ENCODE results near the gene RFFL.

GRCh38 chr17:34980681-34981537, 82.6 kb downstream of the RFFL start:
- TF ChIP-seq, protein P1, sequence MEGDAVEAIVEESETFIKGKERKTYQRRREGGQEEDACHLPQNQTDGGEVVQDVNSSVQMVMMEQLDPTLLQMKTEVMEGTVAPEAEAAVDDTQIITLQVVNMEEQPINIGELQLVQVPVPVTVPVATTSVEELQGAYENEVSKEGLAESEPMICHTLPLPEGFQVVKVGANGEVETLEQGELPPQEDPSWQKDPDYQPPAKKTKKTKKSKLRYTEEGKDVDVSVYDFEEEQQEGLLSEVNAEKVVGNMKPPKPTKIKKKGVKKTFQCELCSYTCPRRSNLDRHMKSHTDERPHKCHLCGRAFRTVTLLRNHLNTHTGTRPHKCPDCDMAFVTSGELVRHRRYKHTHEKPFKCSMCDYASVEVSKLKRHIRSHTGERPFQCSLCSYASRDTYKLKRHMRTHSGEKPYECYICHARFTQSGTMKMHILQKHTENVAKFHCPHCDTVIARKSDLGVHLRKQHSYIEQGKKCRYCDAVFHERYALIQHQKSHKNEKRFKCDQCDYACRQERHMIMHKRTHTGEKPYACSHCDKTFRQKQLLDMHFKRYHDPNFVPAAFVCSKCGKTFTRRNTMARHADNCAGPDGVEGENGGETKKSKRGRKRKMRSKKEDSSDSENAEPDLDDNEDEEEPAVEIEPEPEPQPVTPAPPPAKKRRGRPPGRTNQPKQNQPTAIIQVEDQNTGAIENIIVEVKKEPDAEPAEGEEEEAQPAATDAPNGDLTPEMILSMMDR (IDR thresholded peaks at IDR 0.05), result peak; percentile 55
- TF ChIP-seq, protein P2, sequence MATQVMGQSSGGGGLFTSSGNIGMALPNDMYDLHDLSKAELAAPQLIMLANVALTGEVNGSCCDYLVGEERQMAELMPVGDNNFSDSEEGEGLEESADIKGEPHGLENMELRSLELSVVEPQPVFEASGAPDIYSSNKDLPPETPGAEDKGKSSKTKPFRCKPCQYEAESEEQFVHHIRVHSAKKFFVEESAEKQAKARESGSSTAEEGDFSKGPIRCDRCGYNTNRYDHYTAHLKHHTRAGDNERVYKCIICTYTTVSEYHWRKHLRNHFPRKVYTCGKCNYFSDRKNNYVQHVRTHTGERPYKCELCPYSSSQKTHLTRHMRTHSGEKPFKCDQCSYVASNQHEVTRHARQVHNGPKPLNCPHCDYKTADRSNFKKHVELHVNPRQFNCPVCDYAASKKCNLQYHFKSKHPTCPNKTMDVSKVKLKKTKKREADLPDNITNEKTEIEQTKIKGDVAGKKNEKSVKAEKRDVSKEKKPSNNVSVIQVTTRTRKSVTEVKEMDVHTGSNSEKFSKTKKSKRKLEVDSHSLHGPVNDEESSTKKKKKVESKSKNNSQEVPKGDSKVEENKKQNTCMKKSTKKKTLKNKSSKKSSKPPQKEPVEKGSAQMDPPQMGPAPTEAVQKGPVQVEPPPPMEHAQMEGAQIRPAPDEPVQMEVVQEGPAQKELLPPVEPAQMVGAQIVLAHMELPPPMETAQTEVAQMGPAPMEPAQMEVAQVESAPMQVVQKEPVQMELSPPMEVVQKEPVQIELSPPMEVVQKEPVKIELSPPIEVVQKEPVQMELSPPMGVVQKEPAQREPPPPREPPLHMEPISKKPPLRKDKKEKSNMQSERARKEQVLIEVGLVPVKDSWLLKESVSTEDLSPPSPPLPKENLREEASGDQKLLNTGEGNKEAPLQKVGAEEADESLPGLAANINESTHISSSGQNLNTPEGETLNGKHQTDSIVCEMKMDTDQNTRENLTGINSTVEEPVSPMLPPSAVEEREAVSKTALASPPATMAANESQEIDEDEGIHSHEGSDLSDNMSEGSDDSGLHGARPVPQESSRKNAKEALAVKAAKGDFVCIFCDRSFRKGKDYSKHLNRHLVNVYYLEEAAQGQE (IDR thresholded peaks at IDR 0.05), result no peak
- TF ChIP-seq POLR2AphosphoS2 (conservative IDR thresholded peaks at IDR 0.05; ENCODE audit: low read length), result no peak
- TF ChIP-seq ZFP36 (IDR thresholded peaks at IDR 0.05; ENCODE audit: borderline replicate concordance, partially characterized antibody), result no peak
- TF ChIP-seq, protein P3, sequence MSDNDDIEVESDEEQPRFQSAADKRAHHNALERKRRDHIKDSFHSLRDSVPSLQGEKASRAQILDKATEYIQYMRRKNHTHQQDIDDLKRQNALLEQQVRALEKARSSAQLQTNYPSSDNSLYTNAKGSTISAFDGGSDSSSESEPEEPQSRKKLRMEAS (IDR thresholded peaks at IDR 0.05), result peak; percentile 87
- TF ChIP-seq EP300 (IDR thresholded peaks at IDR 0.05), result peak in 1 of 2 experiments; percentile 18; a peak in 1 of 5 replicates
- TF ChIP-seq POLR2A (IDR thresholded peaks at IDR 0.05; ENCODE audit: low read length), result peak; percentile 37
- no peak for TF ChIP-seq MAZ (IDR thresholded peaks at IDR 0.05; ENCODE audit: borderline replicate concordance, low read depth, low read length)
- TF ChIP-seq RAD21 (conservative IDR thresholded peaks at IDR 0.05 in 1 of 2, IDR thresholded peaks at IDR 0.05 in 1 of 2), result peak; percentile 52 to 56; a peak in 4 of 5 replicates
- TF ChIP-seq RFX5 (IDR thresholded peaks at IDR 0.05), result no peak
